ENCODE data around the gene MRPL10.

The MRPL10 gene

DNA sequence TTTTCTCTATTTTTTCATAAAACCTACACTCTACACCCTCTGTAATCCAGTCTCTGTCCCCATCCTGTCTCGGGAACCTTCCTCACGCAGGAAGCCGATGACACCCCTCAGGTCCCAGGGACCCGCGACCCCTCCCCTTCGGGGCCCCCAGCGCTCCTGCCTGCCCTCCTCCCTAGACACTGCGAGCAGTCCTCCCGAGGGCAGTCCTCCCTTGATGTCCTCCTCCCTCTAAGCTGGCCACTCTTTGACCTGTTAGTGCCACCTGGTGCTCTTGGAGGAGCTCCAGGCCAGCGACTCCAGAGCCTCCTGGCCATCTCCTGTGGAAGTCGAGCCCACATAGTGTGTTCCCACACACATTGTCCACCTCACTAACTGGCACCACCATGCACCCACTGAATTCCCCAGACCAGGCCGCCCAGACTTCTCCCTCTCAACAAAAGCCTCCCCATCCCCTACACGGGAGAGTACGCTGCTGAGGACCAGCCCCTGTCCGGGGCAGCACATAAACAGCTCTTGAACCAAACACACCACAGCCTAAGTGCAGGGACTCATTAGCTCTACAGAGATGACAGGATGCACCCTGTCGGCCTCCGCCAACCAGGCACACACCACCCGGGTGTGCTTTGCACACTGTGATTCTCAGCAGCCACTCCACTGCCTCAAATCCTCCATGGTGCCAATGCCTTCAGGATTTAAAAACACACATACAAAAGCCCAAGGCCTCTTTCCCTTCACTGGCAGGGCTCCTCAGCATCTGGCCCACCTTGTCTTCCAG, 19.0 kb downstream of the MRPL10 start:
- DNase-seq (ENCODE audit: low spot score), result no peak

GRCh38 chr17:47811709-47812108, 19.6 kb downstream of the MRPL10 start:
- no peak for DNase-seq (ENCODE audit: low spot score)

DNA sequence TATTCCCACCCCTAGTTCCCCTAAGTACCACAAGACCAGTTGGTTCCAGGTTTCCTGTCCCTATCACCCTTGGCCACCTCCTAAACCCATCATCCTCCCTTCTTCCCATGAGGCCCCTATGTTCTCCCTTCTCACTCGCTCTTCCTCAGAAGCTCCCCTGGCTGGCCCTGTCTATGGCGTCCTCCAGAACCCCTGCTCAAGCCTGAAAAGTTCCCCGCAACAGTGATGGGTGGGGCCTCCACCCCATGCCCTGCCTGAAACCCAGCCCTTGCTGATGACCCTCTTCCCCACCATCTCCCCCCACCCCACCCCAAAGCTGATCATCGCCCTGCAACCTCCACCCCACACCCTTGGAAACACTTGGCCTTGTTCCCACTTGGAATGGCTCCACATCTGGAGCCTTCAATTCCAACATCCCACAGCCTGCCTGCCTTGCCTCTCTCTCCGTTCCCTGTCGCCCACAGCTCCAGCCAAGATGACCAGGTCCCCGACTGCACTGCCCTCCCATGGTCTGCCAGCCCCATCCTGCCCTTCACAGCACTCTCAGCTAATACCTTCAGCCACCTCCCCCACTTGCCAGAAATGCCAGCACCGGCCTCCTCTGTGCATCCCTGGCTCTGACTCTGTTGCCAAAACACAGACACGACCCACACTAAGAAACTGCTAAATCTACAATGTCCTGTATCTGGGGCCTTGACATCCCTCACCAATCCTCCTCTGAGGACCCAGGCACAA, 20.3 kb downstream of the MRPL10 start:
- DNase-seq (ENCODE audit: low spot score), result no peak

GRCh38 chr17:47810200-47810821, 21.0 kb downstream of the MRPL10 start:
- no peak for DNase-seq (ENCODE audit: low spot score)

DNA sequence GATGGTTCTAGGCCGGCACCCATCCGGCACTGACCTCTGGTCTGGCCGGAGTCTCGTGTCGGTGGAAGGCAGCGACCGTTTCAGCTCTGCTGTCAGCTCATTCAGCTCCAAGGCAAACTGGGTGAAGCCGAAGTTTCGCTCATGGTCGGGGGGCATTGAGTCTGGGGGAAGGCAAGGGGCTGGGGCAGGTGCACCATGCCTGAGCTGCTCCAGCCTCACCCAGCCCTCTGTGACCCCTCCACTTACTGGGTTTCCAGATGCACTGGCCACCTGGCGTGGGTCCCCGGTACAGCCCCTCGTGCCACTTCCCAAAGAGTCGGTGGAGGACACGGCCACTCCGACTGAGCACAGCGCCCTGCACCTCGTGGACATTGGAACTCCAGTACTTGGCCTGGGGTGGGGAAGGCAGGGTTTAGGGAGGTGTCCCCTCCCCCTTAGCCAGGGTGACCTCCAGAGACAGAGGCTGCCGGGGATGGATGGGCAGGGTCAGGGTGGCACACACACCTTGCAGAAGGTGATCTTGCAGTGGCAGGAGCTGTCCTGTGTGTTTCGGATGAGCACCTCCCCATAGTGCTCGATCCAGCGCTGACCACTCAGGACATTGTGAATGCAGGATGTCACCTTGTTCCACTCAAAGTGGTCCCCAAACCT, 22.4 kb downstream of the MRPL10 start:
- DNase-seq (ENCODE audit: low spot score), result no peak

- no peak for DNase-seq (ENCODE audit: low spot score)
Observed at GRCh38 chr17:47808036-47808829, 23.1 kb downstream of the MRPL10 start.

GRCh38 chr17:47807421-47807820, 23.9 kb downstream of the MRPL10 start:
- no peak for DNase-seq (ENCODE audit: low spot score)

GRCh38 chr17:47806913-47807255, 24.5 kb downstream of the MRPL10 start:
- no peak for DNase-seq (ENCODE audit: low spot score)

DNA sequence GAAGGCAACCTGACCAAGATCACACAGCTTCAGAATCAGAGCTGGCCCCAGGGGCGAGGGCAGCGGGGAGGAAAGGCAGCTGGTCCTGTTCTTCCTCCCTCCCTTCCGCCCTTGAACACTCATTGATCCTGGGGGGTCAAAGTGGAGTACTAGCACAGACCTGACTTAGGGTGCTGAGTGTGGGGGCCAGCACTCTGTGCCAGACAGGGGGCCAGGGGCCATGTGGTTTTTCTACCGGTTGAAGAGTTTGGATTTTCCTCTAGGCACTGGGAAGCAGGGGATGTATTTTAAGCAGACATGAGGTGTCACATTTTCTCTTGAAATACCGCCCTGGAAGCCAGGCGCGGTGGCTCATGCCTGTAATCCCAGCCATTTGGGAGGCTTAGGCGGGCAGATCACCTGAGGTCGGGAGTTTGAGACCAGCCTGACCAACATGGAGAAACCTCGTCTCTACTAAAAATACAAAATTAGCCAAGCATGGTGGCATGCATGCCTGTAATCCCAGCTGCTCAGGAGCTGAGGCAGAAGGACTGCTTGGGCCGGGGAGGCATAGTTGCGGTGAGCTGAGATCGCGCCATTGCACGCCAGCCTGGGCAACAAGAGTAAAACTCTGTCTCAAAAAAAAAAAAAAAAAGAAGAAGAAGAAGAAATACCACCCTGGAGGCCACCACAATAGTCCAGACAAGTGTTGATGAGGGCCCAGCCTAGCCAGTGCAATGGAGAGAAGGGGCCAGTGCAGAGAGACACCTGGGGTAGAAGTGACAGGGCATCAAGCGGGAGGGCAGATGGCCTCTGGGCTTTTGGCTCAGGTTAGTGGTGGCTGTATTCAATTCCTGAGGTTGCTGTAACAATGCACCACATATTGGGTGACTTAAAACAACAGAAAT, 25.1 kb downstream of the MRPL10 start:
- no peak for DNase-seq (ENCODE audit: low spot score)

- no peak for DNase-seq (ENCODE audit: low spot score)
Observed at GRCh38 chr17:47804461-47804860, 26.9 kb downstream of the MRPL10 start.

DNA sequence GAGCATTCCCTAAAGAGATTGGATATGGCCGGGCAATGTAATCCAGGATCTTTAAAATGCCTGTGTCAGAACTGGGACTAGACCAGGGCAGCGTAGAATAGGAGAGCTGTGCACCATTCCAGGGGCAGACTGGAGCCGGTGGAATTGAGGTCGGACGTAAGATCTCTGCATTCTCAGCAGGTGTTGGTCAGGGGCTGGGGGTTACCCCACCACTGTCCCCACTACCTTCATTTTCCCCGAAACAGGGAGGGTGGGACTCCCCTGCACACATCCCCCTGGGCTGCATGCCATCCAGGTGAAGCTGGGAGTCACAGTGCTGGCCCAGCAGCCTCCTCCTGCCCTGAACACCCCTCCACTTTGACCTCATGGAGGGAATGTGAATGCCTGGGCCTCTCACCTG, 27.6 kb downstream of the MRPL10 start:
- no peak for DNase-seq (ENCODE audit: low spot score)

DNA sequence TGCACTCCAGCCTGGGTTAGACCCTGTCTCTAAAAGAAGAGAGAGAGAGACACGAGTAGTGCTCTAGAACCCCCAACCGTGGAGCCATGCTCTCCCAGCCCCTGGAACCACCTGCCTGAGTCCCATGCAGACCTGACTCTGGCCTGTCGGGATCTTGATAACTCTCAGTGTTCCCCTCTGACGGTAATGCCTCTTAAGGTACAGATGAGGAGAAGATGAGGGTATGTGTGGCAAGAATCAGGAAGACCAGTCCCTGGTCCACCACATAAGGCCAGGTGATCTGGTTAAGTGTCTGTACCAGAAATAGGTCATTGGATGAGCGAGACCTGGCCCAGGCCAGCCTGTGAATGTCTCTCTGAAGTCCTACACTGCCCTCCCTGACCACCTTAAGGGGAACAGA, 28.1 kb downstream of the MRPL10 start:
- peak; percentile 1 for DNase-seq (ENCODE audit: low spot score)

DNA sequence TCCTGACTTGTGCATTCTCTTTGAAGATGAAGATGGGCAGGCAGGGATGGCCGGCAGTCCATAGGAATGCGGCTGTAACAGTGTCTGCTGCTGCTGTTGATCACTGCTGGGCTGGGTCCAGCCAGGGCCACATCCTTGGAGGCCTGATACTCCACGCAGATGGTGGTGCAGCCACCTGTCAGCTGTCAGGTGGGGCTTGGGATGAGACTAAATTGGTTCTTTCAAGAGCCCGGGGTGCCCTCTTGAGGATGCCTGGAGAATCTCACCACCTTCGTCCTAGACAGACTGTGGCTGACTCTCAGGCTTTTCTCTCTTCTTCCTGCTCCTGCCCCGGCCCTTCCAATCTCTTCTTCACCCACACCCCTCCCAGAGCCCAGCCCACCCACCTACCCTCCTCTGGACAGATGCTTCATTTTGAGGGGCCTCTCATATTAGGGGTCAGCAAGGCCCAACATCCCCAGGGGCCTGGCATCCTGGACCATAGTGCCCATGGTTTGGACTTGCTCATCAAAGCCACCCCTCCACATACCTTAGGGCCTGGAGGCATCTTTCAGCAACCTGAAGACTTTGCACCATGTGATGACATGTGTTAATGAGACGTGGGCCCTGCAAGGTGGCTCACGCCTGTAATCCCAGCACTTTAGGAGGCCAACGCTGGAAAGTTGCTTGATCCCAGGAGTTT, 28.9 kb downstream of the MRPL10 start:
- peak; percentile 51 for DNase-seq (ENCODE audit: low spot score)

- DNase-seq (ENCODE audit: low spot score), result no peak
Observed at GRCh38 chr17:47801906-47802305, 29.4 kb downstream of the MRPL10 start.

- DNase-seq (ENCODE audit: low spot score), result no peak
Observed at GRCh38 chr17:47801176-47801765, 30.1 kb downstream of the MRPL10 start.

GRCh38 chr17:47800686-47801085, 30.7 kb downstream of the MRPL10 start:
- DNase-seq (ENCODE audit: low spot score), result no peak

- DNase-seq (ENCODE audit: low spot score), result no peak
Observed at GRCh38 chr17:47797797-47798196, 33.5 kb downstream of the MRPL10 start.

GRCh38 chr17:47792979-47793378, 38.4 kb downstream of the MRPL10 start:
- DNase-seq (ENCODE audit: low spot score), result no peak

DNA sequence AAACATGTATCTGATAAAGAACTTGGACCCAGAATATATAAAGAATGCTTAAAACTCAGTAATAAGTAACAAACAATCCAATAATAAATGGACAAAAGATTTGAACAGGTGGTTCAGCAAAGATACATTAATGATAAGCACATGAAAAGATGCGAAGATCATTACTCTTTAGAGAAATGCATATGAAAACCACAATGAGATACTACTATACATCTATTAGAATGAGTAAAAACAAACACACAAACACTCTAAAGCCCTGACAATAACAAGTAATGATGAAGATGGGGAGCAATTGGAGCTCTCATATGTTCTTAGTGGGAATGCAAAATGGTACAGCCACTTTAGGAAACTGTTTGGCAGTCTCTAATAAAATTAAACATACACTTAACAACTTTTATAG, 38.9 kb downstream of the MRPL10 start:
- DNase-seq (ENCODE audit: low spot score), result no peak

- no peak for DNase-seq (ENCODE audit: low spot score)
Observed at GRCh38 chr17:47791025-47791424, 40.3 kb downstream of the MRPL10 start.

Measured in Ammon's horn (tissue), 1 donor.